ENCODE data around the gene DLGAP4.

Gene DLGAP4

GRCh38 chr20:36402708-36403107 is 96.6 kb downstream of the DLGAP4 start:
- TF ChIP-seq CTCF (conservative IDR thresholded peaks at IDR 0.05), result no peak
- no peak overlapping the region for H3K27ac ChIP-seq

- H3K27ac ChIP-seq, result no peak overlapping the region
Observed at GRCh38 chr20:36404435-36404978, 98.4 kb downstream of the DLGAP4 start.

GRCh38 chr20:36405255-36405654 is 99.1 kb downstream of the DLGAP4 start:
- TF ChIP-seq CTCF (conservative IDR thresholded peaks at IDR 0.05), result no peak
- H3K27ac ChIP-seq, result no peak overlapping the region

More at GRCh38 chr20:36404435-36404978, 98.4 kb downstream of the DLGAP4 start:
- TF ChIP-seq CTCF (conservative IDR thresholded peaks at IDR 0.05), result no peak

GRCh38 chr20:36407199-36407733 is 101.1 kb downstream of the DLGAP4 start:
- no peak overlapping the region for H3K27ac ChIP-seq
- TF ChIP-seq CTCF (conservative IDR thresholded peaks at IDR 0.05), result no peak

- no peak for TF ChIP-seq CTCF (conservative IDR thresholded peaks at IDR 0.05)
- H3K27ac ChIP-seq, result peak overlapping the region; percentile 41; the same call in 1 of the 2 replicates
Observed at GRCh38 chr20:36408219-36408618, 102.1 kb downstream of the DLGAP4 start.

GRCh38 chr20:36411861-36412454 is 105.8 kb downstream of the DLGAP4 start:
- TF ChIP-seq CTCF (conservative IDR thresholded peaks at IDR 0.05), result no peak
- H3K27ac ChIP-seq, result no peak overlapping the region

GRCh38 chr20:36415475-36416002 is 109.4 kb downstream of the DLGAP4 start:
- H3K27ac ChIP-seq, result no peak overlapping the region
- TF ChIP-seq CTCF (conservative IDR thresholded peaks at IDR 0.05), result no peak
